OCI-LY3 (cell line): ENCODE data around the gene UGT1A4.

Experiments
- CTCF ChIP-seq: fragments of 200-600, 300-600 bp; sonication (generic); IDR thresholded peaks from 2 replicates; pipeline ENCODE4 v1.5.1; 2014; ENCODE audit warnings: antibody characterized with exemption, low read length, low read depth
- EZH2phosphoT487 ChIP-seq: fragments of 200-600 bp; shearing (Covaris generic); IDR thresholded peaks from 2 replicates; pipeline ENCODE4 v1.6.1; 2018; ENCODE audit warnings: antibody characterized with exemption, mixed run types, low read depth

- TF ChIP-seq CTCF: no peak
- no peak for TF ChIP-seq EZH2phosphoT487
Observed at GRCh38 chr2:233718552-233718951, at the start of gene UGT1A4.
